ENCODE measurements around the gene TCF23.
"Not testable (repeated sequence)": the region's sequence is repeated elsewhere in the genome, so short reads cannot be mapped to it uniquely, and the experiment has no call there.

The TCF23 gene

GRCh38 chr2:27185331-27186026 lies 36.7 kb downstream of the TCF23 start:
- no peaks in the 10 kb centered on the region for H3K27me3 ChIP-seq (replicated peaks; ENCODE audit: control insufficient read depth, insufficient read depth, low read length)
- TF ChIP-seq, protein P1, sequence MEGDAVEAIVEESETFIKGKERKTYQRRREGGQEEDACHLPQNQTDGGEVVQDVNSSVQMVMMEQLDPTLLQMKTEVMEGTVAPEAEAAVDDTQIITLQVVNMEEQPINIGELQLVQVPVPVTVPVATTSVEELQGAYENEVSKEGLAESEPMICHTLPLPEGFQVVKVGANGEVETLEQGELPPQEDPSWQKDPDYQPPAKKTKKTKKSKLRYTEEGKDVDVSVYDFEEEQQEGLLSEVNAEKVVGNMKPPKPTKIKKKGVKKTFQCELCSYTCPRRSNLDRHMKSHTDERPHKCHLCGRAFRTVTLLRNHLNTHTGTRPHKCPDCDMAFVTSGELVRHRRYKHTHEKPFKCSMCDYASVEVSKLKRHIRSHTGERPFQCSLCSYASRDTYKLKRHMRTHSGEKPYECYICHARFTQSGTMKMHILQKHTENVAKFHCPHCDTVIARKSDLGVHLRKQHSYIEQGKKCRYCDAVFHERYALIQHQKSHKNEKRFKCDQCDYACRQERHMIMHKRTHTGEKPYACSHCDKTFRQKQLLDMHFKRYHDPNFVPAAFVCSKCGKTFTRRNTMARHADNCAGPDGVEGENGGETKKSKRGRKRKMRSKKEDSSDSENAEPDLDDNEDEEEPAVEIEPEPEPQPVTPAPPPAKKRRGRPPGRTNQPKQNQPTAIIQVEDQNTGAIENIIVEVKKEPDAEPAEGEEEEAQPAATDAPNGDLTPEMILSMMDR (IDR thresholded peaks at IDR 0.05; ENCODE audit: insufficient read depth, low read length, poor library complexity, severe bottlenecking) = no peak
- DNase-seq (ENCODE audit: extremely low read depth, insufficient read length) = no peak
- H3K36me3 ChIP-seq (ENCODE audit: control insufficient read depth, insufficient read depth, low read length) = no peaks in the 10 kb centered on the region
- no peak overlapping the region for H3K4me3 ChIP-seq (replicated peaks; ENCODE audit: low read depth, low read length)

- TF ChIP-seq, protein P1 (IDR thresholded peaks at IDR 0.05; ENCODE audit: insufficient read depth, low read length, poor library complexity, severe bottlenecking) = no peak
- Histone ChIP-seq H3K27me3 (replicated peaks; ENCODE audit: control insufficient read depth, insufficient read depth, low read length) (no peaks in the 10 kb centered on the region), H3K4me3 (replicated peaks; ENCODE audit: low read depth, low read length) (no peak overlapping the region), H3K36me3 (ENCODE audit: control insufficient read depth, insufficient read depth, low read length) (no peaks in the 10 kb centered on the region)
- DNase-seq (ENCODE audit: extremely low read depth, insufficient read length) = no peak
Observed at GRCh38 chr2:27186613-27187345, 38.0 kb downstream of the TCF23 start.

GRCh38 chr2:27189989-27190388 lies 41.2 kb downstream of the TCF23 start:
- TF ChIP-seq, protein P1 (IDR thresholded peaks at IDR 0.05; ENCODE audit: insufficient read depth, low read length, poor library complexity, severe bottlenecking) = no peak
- no peaks in the 10 kb centered on the region for H3K36me3 ChIP-seq (ENCODE audit: control insufficient read depth, insufficient read depth, low read length)
- no peaks in the 10 kb centered on the region for H3K27me3 ChIP-seq (replicated peaks; ENCODE audit: control insufficient read depth, insufficient read depth, low read length)
- H3K4me3 ChIP-seq (replicated peaks; ENCODE audit: low read depth, low read length) = no peak overlapping the region
- DNase-seq (ENCODE audit: extremely low read depth, insufficient read length) = no peak

GRCh38 chr2:27191070-27191829 lies 42.4 kb downstream of the TCF23 start:
- no peak for DNase-seq (ENCODE audit: extremely low read depth, insufficient read length)
- H3K27me3 ChIP-seq (replicated peaks; ENCODE audit: control insufficient read depth, insufficient read depth, low read length) = no peaks in the 10 kb centered on the region
- H3K36me3 ChIP-seq (ENCODE audit: control insufficient read depth, insufficient read depth, low read length) = no peaks in the 10 kb centered on the region
- TF ChIP-seq, protein P1 (IDR thresholded peaks at IDR 0.05; ENCODE audit: insufficient read depth, low read length, poor library complexity, severe bottlenecking) = peak; percentile 78
- no peak overlapping the region for H3K4me3 ChIP-seq (replicated peaks; ENCODE audit: low read depth, low read length)

GRCh38 chr2:27194538-27195354 lies 45.9 kb downstream of the TCF23 start:
- TF ChIP-seq, protein P1 (IDR thresholded peaks at IDR 0.05; ENCODE audit: insufficient read depth, low read length, poor library complexity, severe bottlenecking) = no peak
- no peaks in the 10 kb centered on the region; the same call in 1 of the 2 replicates for H3K36me3 ChIP-seq (ENCODE audit: control insufficient read depth, insufficient read depth, low read length)
- no peak overlapping the region for H3K4me3 ChIP-seq (replicated peaks; ENCODE audit: low read depth, low read length)
- no peak for DNase-seq (ENCODE audit: extremely low read depth, insufficient read length)
- no peaks in the 10 kb centered on the region for H3K27me3 ChIP-seq (replicated peaks; ENCODE audit: control insufficient read depth, insufficient read depth, low read length)

DNA sequence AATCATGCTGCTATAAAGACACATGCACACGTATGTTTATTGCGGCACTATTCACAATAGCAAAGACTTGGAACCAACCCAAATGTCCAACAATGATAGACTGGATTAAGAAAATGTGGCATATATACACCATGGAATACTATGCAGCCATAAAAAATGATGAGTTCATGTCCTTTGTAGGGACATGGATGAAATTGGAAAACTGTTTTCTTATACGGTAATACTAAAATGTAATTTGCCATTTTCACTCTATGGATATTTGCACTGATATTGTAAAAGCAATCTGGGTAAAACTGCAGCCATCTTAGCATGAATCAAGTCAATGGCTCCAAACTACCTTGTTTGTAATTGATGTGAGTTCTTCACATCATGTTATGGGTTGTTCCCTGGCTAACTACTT lies 47.0 kb downstream of the TCF23 start:
- H3K27me3 ChIP-seq (replicated peaks; ENCODE audit: control insufficient read depth, insufficient read depth, low read length); DNase-seq (ENCODE audit: extremely low read depth, insufficient read length); H3K36me3 ChIP-seq (ENCODE audit: control insufficient read depth, insufficient read depth, low read length); H3K4me3 ChIP-seq (replicated peaks; ENCODE audit: low read depth, low read length): not testable (repeated sequence)

- H3K27me3 ChIP-seq (replicated peaks; ENCODE audit: control insufficient read depth, insufficient read depth, low read length); H3K4me3 ChIP-seq (replicated peaks; ENCODE audit: low read depth, low read length); DNase-seq (ENCODE audit: extremely low read depth, insufficient read length): not testable (repeated sequence)
- peaks cover 13% of the 10 kb centered on the region for H3K36me3 ChIP-seq (ENCODE audit: control insufficient read depth, insufficient read depth, low read length)
Observed at GRCh38 chr2:27198068-27198467, 49.3 kb downstream of the TCF23 start.
